GM12878 (cell line): ENCODE results near the gene MAPK8IP3. TPM values are rescaled to one million over a fixed set of nuclear protein-coding genes. Genes with fewer than 3 reads are reported as not detected.
A peak's percentile ranks its signal among the peaks of the same experiment; 100 is the strongest.

Experiments
- ATAC-seq: fragments of 200-7000 bp; cut with Tn5 transposase; 3 replicates; pipeline ENCODE4 v1.9.1; 2020; ENCODE audit warnings: mild to moderate bottlenecking, moderate library complexity
- BruUV-seq: library from RNA; stranded (reverse); fragments of 400-500 nt; replicated peaks from 2 replicates; lab custom pipeline; 2021; lab: Mats Ljungman, UMichigan
- CTCF ChIA-PET: fragments of 300-600 bp; sonication (Branson Sonifier 250); formaldehyde crosslinking; extraction: SDS; loops from one replicate; lab custom pipeline; 2021; ENCODE audit warnings: inconsistent platforms; lab: Yijun Ruan, JAX
- POLR2A ChIA-PET: fragments of 350-600 bp; formaldehyde crosslinking; extraction: SDS; loops from one replicate; lab custom pipeline; 2021; ENCODE audit warnings: inconsistent platforms; lab: Charles Lee
- RAD21 ChIA-PET: fragments of 300-600 bp; sonication (Branson Sonifier 250); formaldehyde crosslinking; loops from one replicate; lab custom pipeline; 2023; ENCODE audit warnings: antibody characterized with exemption; ENCODE audit not compliant: unreplicated experiment; lab: Charles Lee
- SMC1A ChIA-PET: fragments of 300-600 bp; sonication (Branson Sonifier 250); formaldehyde crosslinking; loops from one replicate; lab custom pipeline; 2023; ENCODE audit not compliant: unreplicated experiment, uncharacterized antibody; lab: Charles Lee
- DNase-seq: peaks from one replicate; pipeline ENCODE4 v3.0.0-alpha.2; 2011; ENCODE audit warnings: low read depth, low spot score
- FAIRE-seq: peaks from 3 replicates; lab custom pipeline; 2011; peaks lifted over from hg19 to GRCh38; lab: Jason Lieb, UNC
- H2AFZ ChIP-seq: 2 replicates; pipeline ENCODE4 v1.6.0; 2011; ENCODE audit warnings: low read depth, low read length, control low read depth; ENCODE audit not compliant: control insufficient read depth
- H3K27ac ChIP-seq: 2 replicates; pipeline ENCODE4 v1.5.1; 2011; ENCODE audit warnings: control low read depth; ENCODE audit not compliant: control insufficient read depth, insufficient read depth
- H3K27me3 ChIP-seq, 2 experiments: replicated peaks in 1 of 2; 2 replicates each; pipeline versions ENCODE4 v1.6.0 to v1.6.1; 2011; ENCODE audit warnings: low read length in 1 of 2; ENCODE audit not compliant: control insufficient read depth in 2 of 2, insufficient read depth in 2 of 2
- H3K36me3 ChIP-seq, 2 experiments: 2 replicates each; pipeline ENCODE4 v1.5.1; 2011; ENCODE audit warnings: low read length in 1 of 2; ENCODE audit not compliant: control insufficient read depth in 2 of 2, insufficient read depth in 2 of 2
- H3K4me1 ChIP-seq: 2 replicates; pipeline ENCODE4 v1.6.1; 2011; ENCODE audit warnings: mild to moderate bottlenecking, low read length, moderate library complexity, mixed read lengths; ENCODE audit not compliant: control insufficient read depth, insufficient read depth
- H3K4me2 ChIP-seq: 2 replicates; pipeline ENCODE4 v1.6.0; 2011; ENCODE audit warnings: control low read depth; ENCODE audit not compliant: control insufficient read depth, insufficient read depth
- H3K4me3 ChIP-seq: fragments of 200-600 bp; sonication (generic); 2 replicates; pipeline ENCODE4 v1.5.1; 2016
- H3K79me2 ChIP-seq: 2 replicates; pipeline ENCODE4 v1.6.0; 2011; ENCODE audit warnings: low read length; ENCODE audit not compliant: control insufficient read depth, insufficient read depth
- H3K9ac ChIP-seq: 2 replicates; pipeline ENCODE4 v1.8.0; 2011; ENCODE audit warnings: low read length, control low read depth, mixed read lengths; ENCODE audit not compliant: control insufficient read depth, insufficient read depth
- H3K9me3 ChIP-seq: replicated peaks from 3 replicates; pipeline ENCODE4 v1.5.1; 2011; ENCODE audit warnings: mild to moderate bottlenecking, low read length; ENCODE audit not compliant: control insufficient read depth, insufficient read depth
- H4K20me1 ChIP-seq: 2 replicates; pipeline ENCODE4 v1.6.0; 2011; ENCODE audit not compliant: control insufficient read depth, insufficient read depth
- CBX3 ChIP-seq: fragments of 200-600 bp; sonication (generic); IDR thresholded peaks from 2 replicates; pipeline ENCODE4 v1.6.1; 2016; ENCODE audit warnings: low read depth, borderline replicate concordance
- MXI1 ChIP-seq: fragments of 150-350 bp; IDR thresholded peaks from 2 replicates; pipeline ENCODE4 v1.6.1; 2011; ENCODE audit warnings: low read depth, mild to moderate bottlenecking, inconsistent platforms, low read length, improper control_type of control experiment
- NR2F1 ChIP-seq: fragments of 450-650 bp; conservative IDR thresholded peaks from 2 replicates; pipeline ENCODE4 v1.6.1; 2017; ENCODE audit warnings: mild to moderate bottlenecking
- PAX5 ChIP-seq: IDR thresholded peaks from 2 replicates; pipeline ENCODE4 v1.6.1; 2011; ENCODE audit warnings: low read depth, low read length, borderline replicate concordance
- POLR2A ChIP-seq: IDR thresholded peaks from 2 replicates; pipeline ENCODE4 v1.6.1; 2011; ENCODE audit warnings: low read depth, mild to moderate bottlenecking, low read length
- RBBP5 ChIP-seq: fragments of 200-600 bp; sonication (generic); conservative IDR thresholded peaks from 2 replicates; pipeline ENCODE4 v1.6.1; 2016
- RELA ChIP-seq: fragments of 450-650 bp; IDR thresholded peaks from 2 replicates; pipeline ENCODE4 v1.8.0; 2014; ENCODE audit warnings: borderline replicate concordance; ENCODE audit not compliant: partially characterized antibody
- SMAD5 ChIP-seq: IDR thresholded peaks from 2 replicates; pipeline ENCODE4 v1.6.1; 2016; ENCODE audit warnings: antibody characterized with exemption, low read depth
- SMC3 ChIP-seq: IDR thresholded peaks from 2 replicates; pipeline ENCODE4 v1.6.1; 2011; ENCODE audit warnings: low read length, improper control_type of control experiment, borderline replicate concordance
- ZNF217 ChIP-seq: fragments of 450-650 bp; IDR thresholded peaks from 2 replicates; pipeline ENCODE4 v1.6.1; 2017; ENCODE audit warnings: antibody characterized with exemption, mild to moderate bottlenecking
- WGBS: methylation state at CpG from one replicate; pipeline ENCODE4 v1.1.6; 2016; ENCODE audit warnings: low lambda C conversion rate; ENCODE audit not compliant: insufficient replicate concordance, insufficient coverage; ENCODE audit errors: missing lambda C conversion rate; 5-methylcytosine and 5-hydroxymethylcytosine counted together
- in situ Hi-C: fragments of 300-500 bp; cut with MboI; formaldehyde crosslinking; loops from 9 replicates; pipeline ENCODE4 v1.14.3; 2018; ENCODE audit warnings: mixed read lengths
- intact Hi-C: fragments of 100-400 bp; cut with micrococcal nuclease; formaldehyde crosslinking; loops from one replicate; pipeline ENCODE4 v1.14.2; 2022; ENCODE audit not compliant: unreplicated experiment
- polyA plus RNA-seq, 11 experiments: library from polyadenylated mRNA; depleted of rRNA in 4 of 11; unstranded in 6 of 11; stranded (reverse) in 5 of 11; fragments of >200 nt; fragmentation: Nextera tagmentation in 4 of 11; fragmentation: Illumina TruSeq in 1 of 11; extraction: Ambion mirVana in 4 of 11; extraction: Trizol in 1 of 11; gene quantifications; 1 replicate in 1 of 11; 2 replicates in 10 of 11; pipeline versions ENCODE4 v1.2.1 to v1.2.3, GENCODE V29; 2011 to 2016; ENCODE audit warnings: inconsistent platforms in 2 of 11, missing spikeins in 2 of 11, low read depth in 1 of 11
- total RNA-seq, 4 experiments: library from RNA; depleted of rRNA in 3 of 4; stranded (reverse); fragments of >200 nt in 3 of 4; fragmentation: Illumina TruSeq in 1 of 4; extraction: Trizol in 1 of 4; gene quantifications; 2 replicates each; pipeline versions ENCODE4 v1.2.1 to v1.2.3, GENCODE V29; 2013 to 2021
- TF ChIP-seq, protein P1 (sequence below): IDR thresholded peaks from 2 replicates; pipeline ENCODE4 v1.6.1; 2011; ENCODE audit warnings: low read depth, mild to moderate bottlenecking, low read length, moderate library complexity, borderline replicate concordance; ENCODE audit errors: extremely low read depth

MAPK8IP3 gene
- total and polyA plus RNA-seq, 10 of the 15 experiments (the other 5 are each of a cell fraction or from before 2014, with no cell fraction given): 0.06 to 67.9 (median 18.2) TPM

DNA sequence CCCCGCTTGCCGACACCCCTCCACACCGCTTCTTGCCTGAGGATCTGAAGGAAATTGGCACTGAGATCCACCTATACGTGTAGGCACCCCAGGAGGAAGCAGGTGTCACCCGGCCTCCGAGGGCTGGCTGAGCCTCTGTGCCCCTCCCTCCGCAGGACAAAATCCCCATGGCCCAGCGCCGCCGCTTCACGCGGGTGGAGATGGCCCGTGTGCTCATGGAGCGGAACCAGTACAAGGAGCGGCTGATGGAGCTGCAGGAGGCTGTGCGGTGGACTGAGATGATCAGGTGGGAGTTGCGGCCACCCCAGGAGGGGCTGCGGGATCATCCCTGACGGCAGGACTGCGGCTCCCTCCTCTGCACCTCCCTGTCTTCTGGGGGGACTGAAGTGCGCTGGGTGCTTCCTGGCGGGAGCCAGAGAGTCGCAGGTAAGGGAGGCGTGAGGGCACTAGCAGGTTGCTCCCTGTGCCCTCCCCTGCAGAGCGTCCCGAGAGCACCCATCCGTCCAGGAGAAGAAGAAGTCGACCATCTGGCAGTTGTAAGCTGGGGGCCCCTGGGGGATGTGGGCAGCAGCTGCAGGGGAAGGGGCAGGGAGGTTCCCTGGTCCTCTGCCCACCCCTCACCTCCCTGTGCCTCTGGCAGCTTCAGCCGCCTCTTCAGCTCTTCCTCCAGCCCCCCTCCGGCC is 56.3 kb downstream of the MAPK8IP3 start:
- ChIA-PET CTCF (no interaction called here), RAD21 (no interaction called here), SMC1A (no interaction called here), POLR2A (no interaction called here)
- WGBS: 94% methylated on average over 22 of the region's 30 CpGs
- H2AFZ ChIP-seq: no peak overlapping the region
- no peak overlapping the region for H3K27ac ChIP-seq
- H3K79me2 ChIP-seq: no peaks in the 10 kb centered on the region
- FAIRE-seq (no peak), ATAC-seq (no peak), DNase-seq (no peak)
- no peaks in the 10 kb centered on the region for H3K4me1 ChIP-seq
- no peak overlapping the region for H3K4me3 ChIP-seq
- no peaks in the 10 kb centered on the region for H3K9me3 ChIP-seq
- no TSS peak for BruUV-seq
- H3K4me2 ChIP-seq: no peak overlapping the region
- H3K27me3 ChIP-seq: no peaks in the 10 kb centered on the region
- in situ Hi-C loops (no loop called here), intact Hi-C loops (no loop called here)
- H3K9ac ChIP-seq: no peak overlapping the region
- H4K20me1 ChIP-seq: no peaks in the 10 kb centered on the region
- TF ChIP-seq SMAD5 (no peak), PAX5 (peak; percentile 65; the same call in 1 of the 2 replicates), RELA (no peak), MXI1 (no peak), CBX3 (no peak), RBBP5 (no peak)
- peaks cover 0 to 18% of the 10 kb centered on the region in 2 experiments; a peak in 3 of 4 replicates for H3K36me3 ChIP-seq

- Histone ChIP-seq H3K4me2 (no peak overlapping the region), H3K36me3 (peaks cover 0 to 24% of the 10 kb centered on the region in 2 experiments; a peak in 3 of 4 replicates), H3K27ac (no peak overlapping the region), H3K9ac (no peak overlapping the region), H3K4me1 (no peaks in the 10 kb centered on the region), H3K27me3 (no peaks in the 10 kb centered on the region), H3K9me3 (no peaks in the 10 kb centered on the region), H2AFZ (no peak overlapping the region), H4K20me1 (no peaks in the 10 kb centered on the region), H3K4me3 (no peak overlapping the region), H3K79me2 (no peaks in the 10 kb centered on the region)
- RAD21 ChIA-PET: no interaction called here
- intact Hi-C loops (no loop called here), in situ Hi-C loops (no loop called here)
- TF ChIP-seq NR2F1 (peak; percentile 28; the same call in 1 of the 2 replicates), POLR2A (peak; percentile 34; the same call in 1 of the 2 replicates), SMC3 (no peak), RBBP5 (no peak), ZNF217 (no peak)
- TF ChIP-seq, protein P1, sequence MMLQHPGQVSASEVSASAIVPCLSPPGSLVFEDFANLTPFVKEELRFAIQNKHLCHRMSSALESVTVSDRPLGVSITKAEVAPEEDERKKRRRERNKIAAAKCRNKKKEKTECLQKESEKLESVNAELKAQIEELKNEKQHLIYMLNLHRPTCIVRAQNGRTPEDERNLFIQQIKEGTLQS: no peak
- BruUV-seq: no TSS peak
- ATAC-seq (no peak), FAIRE-seq (no peak), DNase-seq (no peak)
- SMC1A ChIA-PET: no interaction called here
- CTCF ChIA-PET: no interaction called here
- POLR2A ChIA-PET: no interaction called here
- WGBS: 98% methylated on average over 24 of the region's 24 CpGs
Observed at GRCh38 chr16:1762879-1763520, 57.0 kb downstream of the MAPK8IP3 start.
